IMR-90 (cell line): Measurements from ENCODE around the gene NOTCH2. TPM values are rescaled to one million over a fixed set of nuclear protein-coding genes. Genes with fewer than 3 reads are reported as not detected.

Experiments used
- ATAC-seq: fragments of 200-7000 bp; cut with Tn5 transposase; 2 replicates; pipeline ENCODE4 v1.9.1; 2020; ENCODE audit warnings: low read depth, mild to moderate bottlenecking, moderate library complexity
- BruUV-seq: library from RNA; stranded (reverse); fragments of 400-500 nt; replicated peaks from 2 replicates; lab custom pipeline; 2021; lab: Mats Ljungman, UMichigan
- CTCF ChIA-PET: fragments of 300-600 bp; formaldehyde crosslinking; extraction: SDS; loops from one replicate; lab custom pipeline; 2021; ENCODE audit warnings: antibody characterized with exemption; lab: Yijun Ruan, JAX
- POLR2A ChIA-PET: fragments of 300-600 bp; sonication (Branson Sonifier 250); formaldehyde crosslinking; loops from one replicate; lab custom pipeline; 2022; ENCODE audit warnings: antibody characterized with exemption; ENCODE audit not compliant: unreplicated experiment; lab: Charles Lee
- DNase-seq: peaks from one replicate; pipeline ENCODE4 v3.0.0; 2013
- H2AFZ ChIP-seq: replicated peaks from 2 replicates; pipeline ENCODE3; 2013; ENCODE audit warnings: low read length, mild to moderate bottlenecking; ENCODE audit not compliant: poor library complexity
- H2AK5ac ChIP-seq: 2 replicates; pipeline ENCODE4 v1.6.1; 2013; ENCODE audit warnings: low read depth, low read length, inconsistent platforms
- H2AK9ac ChIP-seq: replicated peaks from 2 replicates; pipeline ENCODE3; 2013; ENCODE audit warnings: mild to moderate bottlenecking, low read depth, low read length, moderate library complexity; ENCODE audit not compliant: poor library complexity
- H2BK120ac ChIP-seq: 2 replicates; pipeline ENCODE4 v1.6.1; 2013; ENCODE audit warnings: low read depth, low read length, inconsistent platforms
- H2BK15ac ChIP-seq: 3 replicates; pipeline ENCODE4 v1.6.1; 2013; ENCODE audit warnings: low read depth, low read length, inconsistent platforms
- H2BK20ac ChIP-seq: 2 replicates; pipeline ENCODE4 v1.6.1; 2013; ENCODE audit warnings: low read depth, mild to moderate bottlenecking, inconsistent platforms, low read length, moderate library complexity
- H2BK5ac ChIP-seq: 2 replicates; pipeline ENCODE4 v1.6.1; 2013; ENCODE audit warnings: mild to moderate bottlenecking, low read depth, low read length, inconsistent platforms; ENCODE audit not compliant: poor library complexity, severe bottlenecking
- H3K14ac ChIP-seq: replicated peaks from 2 replicates; pipeline ENCODE4 v1.6.1; 2013; ENCODE audit warnings: low read depth, low read length, inconsistent platforms
- H3K18ac ChIP-seq: 2 replicates; pipeline ENCODE4 v1.6.1; 2013; ENCODE audit warnings: low read depth, low read length, control low read depth
- H3K23ac ChIP-seq: 2 replicates; pipeline ENCODE4 v1.6.1; 2013; ENCODE audit warnings: low read depth, low read length, inconsistent platforms
- H3K27ac ChIP-seq: 2 replicates; pipeline ENCODE4 v1.5.1; 2013; ENCODE audit warnings: mild to moderate bottlenecking, control low read depth, low read length; ENCODE audit not compliant: insufficient read depth
- H3K27me3 ChIP-seq: 2 replicates; pipeline ENCODE4 v1.6.1; 2013; ENCODE audit warnings: low read length; ENCODE audit not compliant: control insufficient read depth, insufficient read depth
- H3K36me3 ChIP-seq: 2 replicates; pipeline ENCODE4 v1.6.1; 2013; ENCODE audit warnings: low read length, mixed read lengths; ENCODE audit not compliant: control insufficient read depth, insufficient read depth
- H3K4ac ChIP-seq: 2 replicates; pipeline ENCODE4 v1.6.1; 2013; ENCODE audit warnings: low read depth, low read length, inconsistent platforms
- H3K4me1 ChIP-seq: 2 replicates; pipeline ENCODE4 v1.6.1; 2013; ENCODE audit warnings: low read length, mixed read lengths; ENCODE audit not compliant: control insufficient read depth, insufficient read depth
- H3K4me2 ChIP-seq: 2 replicates; pipeline ENCODE4 v1.6.1; 2013; ENCODE audit warnings: low read depth, mild to moderate bottlenecking, control low read depth, low read length, moderate library complexity
- H3K4me3 ChIP-seq: 2 replicates; pipeline ENCODE4 v1.5.1; 2013; ENCODE audit warnings: low read depth, mild to moderate bottlenecking, control low read depth, low read length, moderate library complexity; ENCODE audit not compliant: insufficient read depth
- H3K56ac ChIP-seq: 2 replicates; pipeline ENCODE4 v1.6.1; 2013; ENCODE audit warnings: low read length, inconsistent platforms; ENCODE audit not compliant: insufficient read depth; ENCODE audit errors: extremely low read depth
- H3K79me1 ChIP-seq, 2 experiments: 2 replicates each; pipeline ENCODE4 v1.6.1; 2013; ENCODE audit warnings: low read length in 2 of 2, inconsistent platforms in 1 of 2, low read depth in 1 of 2
- H3K9ac ChIP-seq: 2 replicates; pipeline ENCODE4 v1.6.1; 2013; ENCODE audit warnings: low read depth, low read length, control low read depth
- H3K9me1 ChIP-seq: 2 replicates; pipeline ENCODE4 v1.6.1; 2013; ENCODE audit warnings: low read length, inconsistent platforms; ENCODE audit not compliant: insufficient read depth
- H3K9me3 ChIP-seq: 2 replicates; pipeline ENCODE4 v1.6.1; 2013; ENCODE audit warnings: low read length; ENCODE audit not compliant: control insufficient read depth, insufficient read depth
- H4K20me1 ChIP-seq: 2 replicates; pipeline ENCODE4 v1.6.1; 2013; ENCODE audit warnings: low read length, inconsistent platforms; ENCODE audit not compliant: insufficient read depth
- H4K5ac ChIP-seq: 2 replicates; pipeline ENCODE4 v1.6.1; 2013; ENCODE audit warnings: mild to moderate bottlenecking, low read depth, low read length, control low read depth
- H4K8ac ChIP-seq, 2 experiments: 2 replicates each; pipeline ENCODE4 v1.6.1; 2013; ENCODE audit warnings: low read depth in 2 of 2, low read length in 2 of 2, control low read depth in 1 of 2, inconsistent platforms in 1 of 2
- H4K91ac ChIP-seq: 2 replicates; pipeline ENCODE4 v1.6.1; 2013; ENCODE audit warnings: low read depth, low read length, inconsistent platforms; ENCODE audit not compliant: insufficient read depth
- BHLHE40 ChIP-seq: fragments of 150-350 bp; IDR thresholded peaks from 2 replicates; pipeline ENCODE4 v1.6.1; 2016; ENCODE audit warnings: mild to moderate bottlenecking, low read depth, low read length
- CEBPB ChIP-seq: IDR thresholded peaks from 2 replicates; pipeline ENCODE4 v1.6.1; 2012; ENCODE audit warnings: low read depth, low read length, improper control_type of control experiment
- FOS ChIP-seq: fragments of 150-350 bp; IDR thresholded peaks from 2 replicates; pipeline ENCODE4 v1.6.1; 2016; ENCODE audit warnings: low read depth, low read length
- MAFK ChIP-seq: IDR thresholded peaks from 2 replicates; pipeline ENCODE4 v1.6.1; 2012; ENCODE audit warnings: low read depth, low read length, improper control_type of control experiment
- MAZ ChIP-seq: IDR thresholded peaks from 2 replicates; pipeline ENCODE4 v1.6.1; 2012; ENCODE audit warnings: low read depth, mild to moderate bottlenecking, low read length, improper control_type of control experiment, moderate library complexity, borderline replicate concordance
- MXI1 ChIP-seq: IDR thresholded peaks from 2 replicates; pipeline ENCODE4 v1.6.1; 2012; ENCODE audit warnings: low read depth, mild to moderate bottlenecking, low read length, moderate library complexity, borderline replicate concordance
- NFE2L2 ChIP-seq: fragments of 150-350 bp; IDR thresholded peaks from 2 replicates; pipeline ENCODE4 v1.6.1; 2016; ENCODE audit warnings: low read depth, mild to moderate bottlenecking, low read length
- RAD21 ChIP-seq: IDR thresholded peaks from 2 replicates; pipeline ENCODE4 v1.6.1; 2012; ENCODE audit warnings: low read length, improper control_type of control experiment
- RFX5 ChIP-seq: IDR thresholded peaks from 2 replicates; pipeline ENCODE4 v1.8.0; 2012; ENCODE audit warnings: low read depth, mild to moderate bottlenecking, low read length, moderate library complexity
- SMC3 ChIP-seq: fragments of 150-350 bp; IDR thresholded peaks from 2 replicates; pipeline ENCODE4 v1.6.1; 2016; ENCODE audit warnings: low read depth, mild to moderate bottlenecking, antibody characterized with exemption, low read length, moderate library complexity
- USF2 ChIP-seq: fragments of 150-350 bp; IDR thresholded peaks from 2 replicates; pipeline ENCODE4 v1.6.1; 2017; ENCODE audit warnings: mild to moderate bottlenecking, antibody characterized with exemption, low read length, low read depth
- WGBS, 2 experiments: methylation state at CpG; one replicate each; pipeline versions ENCODE4 v1.1.5 to v1.1.7; 2013; ENCODE audit warnings: missing lambda C conversion rate in 2 of 2; ENCODE audit not compliant: insufficient read length in 1 of 2; ENCODE audit errors: extremely low coverage in 2 of 2; 5-methylcytosine and 5-hydroxymethylcytosine counted together
- dilution Hi-C: fragments of 300-500 bp; cut with HindIII; formaldehyde crosslinking; loops from one replicate; pipeline ENCODE4 v1.14.3; 2018; ENCODE audit warnings: low sequenced_read_pairs; ENCODE audit not compliant: unreplicated experiment
- in situ Hi-C: fragments of 300-500 bp; cut with MboI; formaldehyde crosslinking; loops from 3 replicates; pipeline ENCODE4 v1.14.3; 2019; ENCODE audit warnings: low sequenced_read_pairs, inconsistent platforms, mixed read lengths
- intact Hi-C: fragments of 100-400 bp; cut with micrococcal nuclease; formaldehyde crosslinking; loops from 2 replicates; pipeline ENCODE4 v1.10.0; 2022
- polyA plus RNA-seq, 3 experiments: library from polyadenylated mRNA; depleted of rRNA; stranded (reverse); fragments of >200 nt; gene quantifications; 2 replicates each; pipeline ENCODE4 v1.2.3, GENCODE V29; 2012; ENCODE audit warnings: low replicate concordance in 1 of 3
- total RNA-seq: library from RNA; depleted of rRNA; stranded (reverse); fragments of >200 nt; gene quantifications from 2 replicates; pipeline ENCODE4 v1.2.3, GENCODE V29; 2012
- TF ChIP-seq, protein P1 (sequence below): conservative IDR thresholded peaks from 2 replicates; pipeline ENCODE4 v1.5.1; 2012; ENCODE audit warnings: mild to moderate bottlenecking, low read depth, low read length, improper control_type of control experiment

The NOTCH2 gene
- total and polyA plus RNA-seq, 2 of the 4 experiments (the other 2 are of a cell fraction), result 40.4 to 131 TPM

DNA sequence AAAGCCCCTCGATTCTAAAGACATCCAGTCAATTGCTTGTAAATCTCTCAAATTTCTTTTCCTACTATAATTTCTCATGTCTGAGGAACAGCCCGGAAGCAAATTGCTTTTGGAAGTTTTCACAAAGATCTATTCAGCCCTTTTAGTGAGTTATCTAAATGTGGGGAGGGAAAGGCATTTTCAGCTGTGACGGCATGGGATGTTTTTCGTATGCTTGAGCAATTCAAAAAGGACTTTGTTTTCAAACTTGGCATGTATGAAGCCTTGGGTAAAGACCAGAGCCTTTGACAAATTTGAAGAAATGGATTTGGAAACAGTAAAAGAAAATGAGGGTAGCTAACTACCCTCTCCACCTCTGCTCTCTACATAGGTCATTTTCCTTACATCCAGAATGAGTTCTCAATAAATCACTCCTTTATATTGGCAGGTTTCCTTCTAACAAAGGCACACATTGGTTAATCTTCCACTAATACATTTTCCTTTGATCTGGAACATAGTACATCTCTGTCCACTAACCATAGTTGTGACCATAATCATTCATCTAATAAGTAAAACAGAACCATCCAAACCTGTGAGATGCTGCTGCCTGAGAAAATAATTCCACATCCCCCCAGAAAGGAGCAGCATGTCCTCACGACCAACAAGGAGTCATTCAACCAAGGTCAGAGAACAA lies 107.0 kb downstream of the NOTCH2 start:
- H2BK120ac ChIP-seq, result no peak overlapping the region
- CTCF ChIA-PET, result no interaction called here
- no peaks in the 10 kb centered on the region for H3K27me3 ChIP-seq
- peaks cover 8% of the 10 kb centered on the region for H4K20me1 ChIP-seq
- DNase-seq, result no peak
- H3K18ac ChIP-seq, result no peak overlapping the region
- no peak overlapping the region for H3K4me3 ChIP-seq
- no CpG with 5 or more reads among the region's 5 CpGs for WGBS, 2 experiments
- no TSS peak for BruUV-seq
- no peak overlapping the region for H3K4ac ChIP-seq
- no peaks in the 10 kb centered on the region for H3K9me3 ChIP-seq
- TF ChIP-seq RFX5 (no peak), CEBPB (no peak), USF2 (no peak), NFE2L2 (no peak), MAFK (no peak), SMC3 (no peak), MAZ (no peak), FOS (no peak), BHLHE40 (no peak), MXI1 (no peak), RAD21 (no peak)
- TF ChIP-seq, protein P1, sequence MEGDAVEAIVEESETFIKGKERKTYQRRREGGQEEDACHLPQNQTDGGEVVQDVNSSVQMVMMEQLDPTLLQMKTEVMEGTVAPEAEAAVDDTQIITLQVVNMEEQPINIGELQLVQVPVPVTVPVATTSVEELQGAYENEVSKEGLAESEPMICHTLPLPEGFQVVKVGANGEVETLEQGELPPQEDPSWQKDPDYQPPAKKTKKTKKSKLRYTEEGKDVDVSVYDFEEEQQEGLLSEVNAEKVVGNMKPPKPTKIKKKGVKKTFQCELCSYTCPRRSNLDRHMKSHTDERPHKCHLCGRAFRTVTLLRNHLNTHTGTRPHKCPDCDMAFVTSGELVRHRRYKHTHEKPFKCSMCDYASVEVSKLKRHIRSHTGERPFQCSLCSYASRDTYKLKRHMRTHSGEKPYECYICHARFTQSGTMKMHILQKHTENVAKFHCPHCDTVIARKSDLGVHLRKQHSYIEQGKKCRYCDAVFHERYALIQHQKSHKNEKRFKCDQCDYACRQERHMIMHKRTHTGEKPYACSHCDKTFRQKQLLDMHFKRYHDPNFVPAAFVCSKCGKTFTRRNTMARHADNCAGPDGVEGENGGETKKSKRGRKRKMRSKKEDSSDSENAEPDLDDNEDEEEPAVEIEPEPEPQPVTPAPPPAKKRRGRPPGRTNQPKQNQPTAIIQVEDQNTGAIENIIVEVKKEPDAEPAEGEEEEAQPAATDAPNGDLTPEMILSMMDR, result no peak
- peaks cover 21% of the 10 kb centered on the region for H3K4me1 ChIP-seq
- H3K9ac ChIP-seq, result no peak overlapping the region
- POLR2A ChIA-PET, result no interaction called here
- H4K91ac ChIP-seq, result no peak overlapping the region
- H3K27ac ChIP-seq, result no peak overlapping the region
- H3K4me2 ChIP-seq, result no peak overlapping the region
- no peak overlapping the region for H3K56ac ChIP-seq
- dilution Hi-C loops, result no loop called here
- no peak overlapping the region for H3K23ac ChIP-seq
- no peak overlapping the region for H2BK5ac ChIP-seq
- intact Hi-C loops, result no loop called here
- no peak overlapping the region for H3K14ac ChIP-seq
- H2BK15ac ChIP-seq, result no peak overlapping the region
- ATAC-seq, result no peak
- no peak overlapping the region for H4K5ac ChIP-seq
- H3K36me3 ChIP-seq, result peaks cover 24% of the 10 kb centered on the region
- in situ Hi-C loops, result no loop called here
- no peak overlapping the region for H2AK5ac ChIP-seq
- no peak overlapping the region for H2AK9ac ChIP-seq
- no peak overlapping the region for H2AFZ ChIP-seq
- no peak overlapping the region for H2BK20ac ChIP-seq
- H3K9me1 ChIP-seq, result peaks cover 28% of the 10 kb centered on the region
- H3K79me1 ChIP-seq, result peaks cover 42 to 62% of the 10 kb centered on the region in 2 experiments
- no peak overlapping the region for H4K8ac ChIP-seq
